GM06990 (cell line): ENCODE measurements around the gene PHGDH.
A peak's percentile ranks its signal among the peaks of the same experiment; 100 is the strongest.

Experiments used
- DNase-seq: peaks from one replicate; pipeline ENCODE4 v3.0.0-alpha.2; 2011; ENCODE audit not compliant: insufficient read length; ENCODE audit errors: extremely low read depth
- H3K27me3 ChIP-seq: replicated peaks from 2 replicates; pipeline ENCODE4 v1.6.0; 2011; ENCODE audit warnings: low read length; ENCODE audit not compliant: control insufficient read depth, insufficient read depth
- H3K36me3 ChIP-seq: 2 replicates; pipeline ENCODE4 v1.5.1; 2011; ENCODE audit warnings: low read length; ENCODE audit not compliant: control insufficient read depth, insufficient read depth
- H3K4me3 ChIP-seq: replicated peaks from 2 replicates; pipeline ENCODE4 v1.5.1; 2011; ENCODE audit warnings: low read depth, mild to moderate bottlenecking, control low read depth, low read length
- CTCF ChIP-seq: IDR thresholded peaks from 2 replicates; pipeline ENCODE4 v1.5.1; 2011; ENCODE audit warnings: low read length, control low read depth, mild to moderate bottlenecking, inconsistent platforms; ENCODE audit not compliant: insufficient read depth, poor library complexity, severe bottlenecking

The PHGDH gene

GRCh38 chr1:119711804-119712341 is at the start of gene PHGDH:
Gene PHGDH, plus strand, starts transcription at chr1:119711934. Its CDS starts 89 bp downstream, at chr1:119712023.
- peak; percentile 57 for DNase-seq
- TF ChIP-seq CTCF = no peak
- Histone ChIP-seq H3K36me3 (no peaks in the 10 kb centered on the region), H3K4me3 (peak within 1 kb of the TSS; percentile 59), H3K27me3 (peaks cover 2% of the 10 kb centered on the region)

GRCh38 chr1:119662034-119662437 is 49.7 kb upstream of the PHGDH start:
- Histone ChIP-seq H3K4me3 (no peak overlapping the region), H3K36me3 (no peaks in the 10 kb centered on the region), H3K27me3 (no peaks in the 10 kb centered on the region)
- TF ChIP-seq CTCF = no peak
- DNase-seq = peak; percentile 36

GRCh38 chr1:119664067-119664466 is 47.7 kb upstream of the PHGDH start:
- no peak for DNase-seq
- Histone ChIP-seq H3K36me3 (no peaks in the 10 kb centered on the region), H3K4me3 (no peak overlapping the region), H3K27me3 (no peaks in the 10 kb centered on the region)
- TF ChIP-seq CTCF = no peak

- no peak overlapping the region for H3K4me3 ChIP-seq
- no peaks in the 10 kb centered on the region for H3K27me3 ChIP-seq
- no peak for TF ChIP-seq CTCF
- H3K36me3 ChIP-seq = no peaks in the 10 kb centered on the region
- no peak for DNase-seq
These were observed 44.6 kb upstream of the PHGDH start for GRCh38 chr1:119667173-119667572.

- Histone ChIP-seq H3K4me3 (no peak overlapping the region), H3K27me3 (no peaks in the 10 kb centered on the region), H3K36me3 (no peaks in the 10 kb centered on the region)
- TF ChIP-seq CTCF = no peak
- DNase-seq = no peak
These were observed 40.8 kb upstream of the PHGDH start for GRCh38 chr1:119670898-119671297.
